22Rv1 (cell line): ENCODE results near the gene ATP13A2.

ENCODE experiments used
- CTCF ChIP-seq: fragments of 450-650 bp; IDR thresholded peaks from 2 replicates; pipeline ENCODE4 v1.5.1; 2017; ENCODE audit warnings: mild to moderate bottlenecking
- ZFX ChIP-seq: fragments of 450-650 bp; IDR thresholded peaks from 2 replicates; pipeline ENCODE4 v1.6.1; 2017; ENCODE audit warnings: antibody characterized with exemption, borderline replicate concordance

GRCh38 chr1:17027403-17027802 is 15.7 kb upstream of the ATP13A2 start:
- TF ChIP-seq CTCF (no peak), ZFX (no peak)
